PC-3 (cell line): ENCODE data around the gene USF2. TPM values are rescaled to one million over a fixed set of nuclear protein-coding genes. Genes with fewer than 3 reads are reported as not detected.

Source experiments
- ATAC-seq: fragments of 200-7000 bp; cut with Tn5 transposase; 2 replicates; pipeline ENCODE4 v1.9.1; 2020; ENCODE audit warnings: mild to moderate bottlenecking, moderate library complexity
- BruUV-seq: library from RNA; stranded (reverse); fragments of 400-500 nt; replicated peaks from 2 replicates; lab custom pipeline; 2021; lab: Mats Ljungman, UMichigan
- CTCF ChIA-PET: fragments of 300-600 bp; sonication (Branson Sonifier 250); formaldehyde crosslinking; loops from one replicate; lab custom pipeline; 2022; ENCODE audit warnings: antibody characterized with exemption; lab: Charles Lee
- POLR2A ChIA-PET: fragments of 300-600 bp; sonication (Branson Sonifier 250); formaldehyde crosslinking; loops from one replicate; lab custom pipeline; 2022; ENCODE audit warnings: antibody characterized with exemption; ENCODE audit not compliant: unreplicated experiment; lab: Charles Lee
- DNase-seq: peaks from one replicate; pipeline ENCODE4 v3.0.0-alpha.2; 2015
- H2AFZ ChIP-seq: fragments of 300-600 bp; sonication (generic); 2 replicates; pipeline ENCODE4 v1.6.0; 2016; ENCODE audit warnings: antibody characterized with exemption, low read length
- H3F3A ChIP-seq: fragments of 300-600 bp; sonication (generic); one replicate; pipeline ENCODE4 v1.6.0; 2017; ENCODE audit warnings: antibody characterized with exemption, low read length, control low read depth, mild to moderate bottlenecking; ENCODE audit not compliant: unreplicated experiment
- H3K27ac ChIP-seq: fragments of 300-600 bp; sonication (generic); 2 replicates; pipeline ENCODE4 v1.5.1; 2016; ENCODE audit warnings: mild to moderate bottlenecking, low read length
- H3K27me3 ChIP-seq: fragments of 300-600 bp; sonication (generic); 2 replicates; pipeline ENCODE4 v1.6.1; 2016; ENCODE audit warnings: low read length, mixed read lengths
- H3K36me3 ChIP-seq: fragments of 300-600 bp; sonication (generic); 2 replicates; pipeline ENCODE4 v1.6.1; 2016; ENCODE audit warnings: low read depth, mixed run types, low read length, mixed read lengths
- H3K4me1 ChIP-seq: fragments of 300-600 bp; sonication (generic); 2 replicates; pipeline ENCODE4 v1.5.1; 2016; ENCODE audit warnings: low read length; ENCODE audit not compliant: insufficient read depth
- H3K4me2 ChIP-seq: fragments of 300-600 bp; sonication (generic); 2 replicates; pipeline ENCODE4 v1.6.0; 2016; ENCODE audit warnings: low read length
- H3K4me3 ChIP-seq: fragments of 300-600 bp; sonication (generic); 2 replicates; pipeline ENCODE4 v1.5.1; 2016; ENCODE audit warnings: mild to moderate bottlenecking, low read length, mixed read lengths
- H3K79me2 ChIP-seq: fragments of 300-600 bp; sonication (generic); 2 replicates; pipeline ENCODE4 v1.6.1; 2017; ENCODE audit warnings: low read length, mixed read lengths
- H3K9ac ChIP-seq: fragments of 300-600 bp; sonication (generic); 2 replicates; pipeline ENCODE4 v1.6.0; 2016; ENCODE audit warnings: mild to moderate bottlenecking, low read length
- H3K9me2 ChIP-seq: fragments of 300-600 bp; sonication (generic); replicated peaks from 2 replicates; pipeline ENCODE4 v1.6.1; 2016; ENCODE audit warnings: mixed run types, low read length, mixed read lengths
- H3K9me3 ChIP-seq: fragments of 300-600 bp; sonication (generic); 2 replicates; pipeline ENCODE4 v1.6.1; 2016; ENCODE audit warnings: low read length, mixed read lengths
- H4K20me1 ChIP-seq: fragments of 300-600 bp; sonication (generic); 2 replicates; pipeline ENCODE4 v1.6.1; 2016; ENCODE audit warnings: low read length, mixed read lengths
- CTCF ChIP-seq: fragments of 300-600 bp; sonication (generic); conservative IDR thresholded peaks from 2 replicates; pipeline ENCODE4 v1.5.1; 2017; ENCODE audit warnings: antibody characterized with exemption, low read depth, mild to moderate bottlenecking, low read length
- EZH2 ChIP-seq: fragments of 300-600 bp; sonication (generic); IDR thresholded peaks from one replicate; pipeline ENCODE4 v1.6.1; 2017; ENCODE audit warnings: antibody characterized with exemption, mild to moderate bottlenecking, low read length; ENCODE audit not compliant: unreplicated experiment
- EZH2phosphoT487 ChIP-seq: fragments of 300-600 bp; sonication (generic); IDR thresholded peaks from 2 replicates; pipeline ENCODE4 v1.6.1; 2018; ENCODE audit warnings: mild to moderate bottlenecking, antibody characterized with exemption, low read length, borderline replicate concordance
- intact Hi-C: fragments of 100-400 bp; cut with micrococcal nuclease; formaldehyde crosslinking; loops from 2 replicates; pipeline ENCODE4 v1.9.0; 2023
- total RNA-seq: library from RNA; depleted of rRNA; stranded (reverse); fragments of >200 nt; gene quantifications from 2 replicates; pipeline ENCODE4 v1.2.3, GENCODE V29; 2014

Gene USF2
- total RNA-seq, 1 experiment from 2014 or later: 102 TPM

- no peaks in the 10 kb centered on the region for H3K9me3 ChIP-seq
- H3K4me3 ChIP-seq: no peak overlapping the region
- H3K79me2 ChIP-seq: no peaks in the 10 kb centered on the region
- intact Hi-C loops: no loop called here
- no peak overlapping the region for H2AFZ ChIP-seq
- no peak for TF ChIP-seq CTCF
- TF ChIP-seq EZH2phosphoT487: no peak
- TF ChIP-seq EZH2: no peak
- H3K9me2 ChIP-seq: no peaks in the 10 kb centered on the region
- no peak overlapping the region for H3K9ac ChIP-seq
- no peaks in the 10 kb centered on the region for H3K4me1 ChIP-seq
- no TSS peak for BruUV-seq
- DNase-seq (no peak), ATAC-seq (no peak)
- H3K4me2 ChIP-seq: no peak overlapping the region
- no peaks in the 10 kb centered on the region for H4K20me1 ChIP-seq
- CTCF ChIA-PET: no interaction called here
- no peaks in the 10 kb centered on the region for H3K36me3 ChIP-seq
- H3K27ac ChIP-seq: no peak overlapping the region
- no peaks in the 10 kb centered on the region for H3K27me3 ChIP-seq
- H3F3A ChIP-seq: no peaks in the 10 kb centered on the region
- POLR2A ChIA-PET: no interaction called here
These were observed 45.5 kb upstream of the USF2 start for GRCh38 chr19:35223084-35223790.

- Histone ChIP-seq H3K9me2 (no peaks in the 10 kb centered on the region), H3K4me2 (no peak overlapping the region), H3K4me3 (no peak overlapping the region), H3K9me3 (no peaks in the 10 kb centered on the region), H3K36me3 (no peaks in the 10 kb centered on the region), H3K27ac (no peak overlapping the region), H4K20me1 (no peaks in the 10 kb centered on the region), H3K9ac (no peak overlapping the region), H2AFZ (no peak overlapping the region), H3F3A (no peaks in the 10 kb centered on the region), H3K27me3 (no peaks in the 10 kb centered on the region), H3K79me2 (no peaks in the 10 kb centered on the region), H3K4me1 (no peaks in the 10 kb centered on the region)
- intact Hi-C loops: no loop called here
- no peak for DNase-seq
- TF ChIP-seq EZH2 (no peak), EZH2phosphoT487 (no peak), CTCF (no peak)
- POLR2A ChIA-PET: no interaction called here
- CTCF ChIA-PET: no interaction called here
- no TSS peak for BruUV-seq
- no peak for ATAC-seq
These were observed 44.8 kb upstream of the USF2 start for GRCh38 chr19:35223862-35224505.
